ENCODE results near the gene ASPM.
A peak's percentile ranks its signal among the peaks of the same experiment; 100 is the strongest.

Gene ASPM

DNA sequence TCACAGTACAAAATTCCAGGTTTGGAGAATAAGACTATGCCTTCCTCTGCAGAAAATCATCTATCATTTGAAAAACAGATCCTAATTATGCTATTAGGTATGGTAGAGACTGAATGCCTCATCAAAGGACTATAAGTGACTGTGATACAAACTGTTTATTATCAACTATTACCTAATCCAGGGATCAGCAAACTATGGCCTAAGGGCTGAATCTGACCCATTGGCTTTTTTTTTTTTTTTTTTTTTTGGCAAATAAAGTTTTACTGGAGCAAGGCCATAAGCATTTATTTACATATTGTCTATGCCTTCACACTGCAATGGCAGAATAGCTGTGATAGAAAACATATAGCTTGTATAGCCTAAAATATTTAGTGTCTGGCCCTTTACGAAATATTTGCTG lies 4.7 kb upstream of the ASPM start:
- TF ChIP-seq ZC3H10 (CRISPR knock-in tag; IDR thresholded peaks at IDR 0.05) (no peak), OSR1 (CRISPR knock-in tag; IDR thresholded peaks at IDR 0.05) (no peak), RARB (CRISPR knock-in tag; IDR thresholded peaks at IDR 0.05) (no peak), ISL1 (CRISPR knock-in tag; IDR thresholded peaks at IDR 0.05) (no peak), ZFP30 (CRISPR knock-in tag; IDR thresholded peaks at IDR 0.05) (no peak), ESRRG (CRISPR knock-in tag; IDR thresholded peaks at IDR 0.05) (no peak), TOX (CRISPR knock-in tag; IDR thresholded peaks at IDR 0.05; ENCODE audit: borderline replicate concordance) (no peak), ZNF8 (CRISPR knock-in tag; IDR thresholded peaks at IDR 0.05) (no peak), CSRNP3 (CRISPR knock-in tag; IDR thresholded peaks at IDR 0.05) (no peak), GLIS3 (CRISPR knock-in tag; IDR thresholded peaks at IDR 0.05) (no peak), SNAI2 (CRISPR knock-in tag; IDR thresholded peaks at IDR 0.05) (no peak), ZFP3 (CRISPR knock-in tag; IDR thresholded peaks at IDR 0.05) (no peak), TSHZ2 (CRISPR knock-in tag; IDR thresholded peaks at IDR 0.05) (no peak), PATZ1 (CRISPR knock-in tag; IDR thresholded peaks at IDR 0.05; ENCODE audit: borderline replicate concordance) (no peak), BACH2 (CRISPR knock-in tag; IDR thresholded peaks at IDR 0.05; ENCODE audit: borderline replicate concordance) (no peak), TCF4 (CRISPR knock-in tag; IDR thresholded peaks at IDR 0.05; ENCODE audit: borderline replicate concordance) (no peak), ARNTL (CRISPR knock-in tag; IDR thresholded peaks at IDR 0.05; ENCODE audit: borderline replicate concordance, low read depth) (no peak)
- TF ChIP-seq, protein P1, sequence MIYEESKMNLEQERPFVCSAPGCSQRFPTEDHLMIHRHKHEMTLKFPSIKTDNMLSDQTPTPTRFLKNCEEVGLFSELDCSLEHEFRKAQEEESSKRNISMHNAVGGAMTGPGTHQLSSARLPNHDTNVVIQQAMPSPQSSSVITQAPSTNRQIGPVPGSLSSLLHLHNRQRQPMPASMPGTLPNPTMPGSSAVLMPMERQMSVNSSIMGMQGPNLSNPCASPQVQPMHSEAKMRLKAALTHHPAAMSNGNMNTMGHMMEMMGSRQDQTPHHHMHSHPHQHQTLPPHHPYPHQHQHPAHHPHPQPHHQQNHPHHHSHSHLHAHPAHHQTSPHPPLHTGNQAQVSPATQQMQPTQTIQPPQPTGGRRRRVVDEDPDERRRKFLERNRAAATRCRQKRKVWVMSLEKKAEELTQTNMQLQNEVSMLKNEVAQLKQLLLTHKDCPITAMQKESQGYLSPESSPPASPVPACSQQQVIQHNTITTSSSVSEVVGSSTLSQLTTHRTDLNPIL (CRISPR knock-in tag; IDR thresholded peaks at IDR 0.05; ENCODE audit: low read depth) = no peak
- TF ChIP-seq, protein P2, sequence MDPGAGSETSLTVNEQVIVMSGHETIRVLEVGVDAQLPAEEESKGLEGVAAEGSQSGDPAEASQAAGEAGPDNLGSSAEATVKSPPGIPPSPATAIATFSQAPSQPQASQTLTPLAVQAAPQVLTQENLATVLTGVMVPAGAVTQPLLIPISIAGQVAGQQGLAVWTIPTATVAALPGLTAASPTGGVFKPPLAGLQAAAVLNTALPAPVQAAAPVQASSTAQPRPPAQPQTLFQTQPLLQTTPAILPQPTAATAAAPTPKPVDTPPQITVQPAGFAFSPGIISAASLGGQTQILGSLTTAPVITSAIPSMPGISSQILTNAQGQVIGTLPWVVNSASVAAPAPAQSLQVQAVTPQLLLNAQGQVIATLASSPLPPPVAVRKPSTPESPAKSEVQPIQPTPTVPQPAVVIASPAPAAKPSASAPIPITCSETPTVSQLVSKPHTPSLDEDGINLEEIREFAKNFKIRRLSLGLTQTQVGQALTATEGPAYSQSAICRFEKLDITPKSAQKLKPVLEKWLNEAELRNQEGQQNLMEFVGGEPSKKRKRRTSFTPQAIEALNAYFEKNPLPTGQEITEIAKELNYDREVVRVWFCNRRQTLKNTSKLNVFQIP (CRISPR knock-in tag; IDR thresholded peaks at IDR 0.05; ENCODE audit: borderline replicate concordance, low read depth) = no peak
- ATAC-seq = no peak

DNA sequence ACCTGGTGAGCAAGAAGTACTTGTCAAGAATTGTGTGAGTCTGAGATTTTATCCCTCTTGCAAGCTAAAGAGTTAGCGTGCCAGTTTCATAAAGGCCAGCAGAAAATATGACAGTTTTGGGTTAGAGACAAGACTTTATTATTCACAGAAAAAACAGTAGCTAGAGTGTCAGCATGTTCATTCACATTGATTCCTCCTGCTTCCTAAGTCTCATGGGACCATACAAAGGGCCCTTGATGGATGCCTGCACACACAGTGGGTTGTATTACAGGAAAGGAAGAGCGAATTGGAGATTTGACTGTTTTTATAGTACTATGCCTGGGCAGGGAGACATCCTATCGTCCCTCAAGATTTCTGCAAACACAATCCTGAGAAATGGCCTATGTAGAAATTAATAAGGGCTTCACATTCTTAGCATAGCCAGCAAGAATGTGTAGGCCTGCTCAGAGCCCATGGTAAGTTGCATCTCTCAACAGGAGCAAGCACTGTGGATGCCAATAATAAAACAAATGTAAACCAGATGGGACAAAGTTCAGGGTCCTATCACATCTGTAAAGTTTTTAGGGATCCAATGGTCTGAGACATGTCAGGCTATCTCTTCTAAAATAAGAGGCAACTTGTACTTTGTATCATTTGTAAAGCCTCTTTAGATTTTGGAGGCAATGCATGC lies 4.0 kb upstream of the ASPM start:
- TF ChIP-seq ESRRG (CRISPR knock-in tag; IDR thresholded peaks at IDR 0.05) (no peak), ZC3H10 (CRISPR knock-in tag; IDR thresholded peaks at IDR 0.05) (no peak), ZFP3 (CRISPR knock-in tag; IDR thresholded peaks at IDR 0.05) (no peak), OSR1 (CRISPR knock-in tag; IDR thresholded peaks at IDR 0.05) (no peak), GLIS3 (CRISPR knock-in tag; IDR thresholded peaks at IDR 0.05) (no peak), ZFP30 (CRISPR knock-in tag; IDR thresholded peaks at IDR 0.05) (no peak), ZNF8 (CRISPR knock-in tag; IDR thresholded peaks at IDR 0.05) (no peak), TSHZ2 (CRISPR knock-in tag; IDR thresholded peaks at IDR 0.05) (no peak), ZNF565 (CRISPR knock-in tag; conservative IDR thresholded peaks at IDR 0.05; ENCODE audit: low read depth) (no peak), CSDC2 (CRISPR knock-in tag; IDR thresholded peaks at IDR 0.05) (no peak)

More for the DNA sequence above, 4.0 kb upstream of the ASPM start:
- peak; percentile 10; the same call in 2 of the 3 replicates for ATAC-seq

All from SK-N-SH treated with all-trans-retinoic acid at 6 μM for 48 hours (cell line).